ENCODE measurements around the gene STXBP6. TPM values are rescaled to one million over a fixed set of nuclear protein-coding genes. Genes with fewer than 3 reads are reported as not detected.

STXBP6 gene
- total and polyA plus RNA-seq, 5 donors: 18.8 to 31.7 (median 30.7) TPM

GRCh38 chr14:25039933-25040332 is 10.0 kb downstream of the STXBP6 start:
- Histone ChIP-seq H3K27me3 (ENCODE audit: control insufficient read depth, insufficient read depth) (no peaks in the 10 kb centered on the region), H3K4me1 (ENCODE audit: control insufficient read depth, insufficient read depth, low read length) (peaks cover 2% of the 10 kb centered on the region)
- 98% methylated on average over 5 of the region's 5 CpGs for WGBS

GRCh38 chr14:25038044-25038668 is 11.8 kb downstream of the STXBP6 start:
- Histone ChIP-seq H3K4me1 (ENCODE audit: control insufficient read depth, insufficient read depth, low read length) (peaks cover 2% of the 10 kb centered on the region), H3K27ac (ENCODE audit: low read length) (no peak overlapping the region), H3K4me3 (ENCODE audit: low read length) (no peak overlapping the region), H3K27me3 (ENCODE audit: control insufficient read depth, insufficient read depth) (no peaks in the 10 kb centered on the region), H3K9me3 (ENCODE audit: control insufficient read depth, low read length) (no peaks in the 10 kb centered on the region)
- ATAC-seq (no peak), DNase-seq (no peak)
- intact Hi-C loops (cut with DNase I): no loop called here
- WGBS: 92% methylated on average over 4 of the region's 4 CpGs

More at GRCh38 chr14:25039933-25040332, 10.0 kb downstream of the STXBP6 start:
- intact Hi-C loops (cut with DNase I): loop anchor here (5.0 to 10.0 kb wide), 6 partner anchors 65 to 305 kb away; no protein-coding TSS in a partner anchor
- H3K27ac ChIP-seq (ENCODE audit: low read length): no peak overlapping the region
- H3K9me3 ChIP-seq (ENCODE audit: control insufficient read depth, low read length): no peaks in the 10 kb centered on the region
- DNase-seq (no peak), ATAC-seq (no peak)
- H3K4me3 ChIP-seq (ENCODE audit: low read length): no peak overlapping the region

DNA sequence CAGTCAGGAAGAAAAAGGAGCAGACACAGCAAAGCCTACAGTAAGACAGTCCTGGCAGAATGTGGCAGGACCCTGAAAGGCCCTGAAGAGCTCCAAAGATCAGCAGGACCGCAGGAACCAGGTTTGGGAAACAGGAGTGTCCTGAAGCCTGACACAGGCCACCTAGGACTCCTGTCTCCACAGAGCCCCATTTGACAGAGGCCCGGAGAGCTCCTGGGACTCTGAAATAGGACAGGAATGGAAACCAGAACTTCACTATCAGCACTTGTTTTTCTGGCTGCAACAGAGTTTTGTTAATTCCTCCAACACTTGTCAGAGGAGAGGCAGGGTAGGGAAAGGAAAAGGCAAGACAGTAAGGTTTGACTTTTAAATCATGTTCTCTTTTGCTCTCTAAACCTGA is 12.9 kb downstream of the STXBP6 start:
- DNase-seq (no peak), ATAC-seq (no peak)
- H3K4me1 ChIP-seq (ENCODE audit: control insufficient read depth, insufficient read depth, low read length): peaks cover 2% of the 10 kb centered on the region
- no peak overlapping the region for H3K4me3 ChIP-seq (ENCODE audit: low read length)
- H3K27me3 ChIP-seq (ENCODE audit: control insufficient read depth, insufficient read depth): no peaks in the 10 kb centered on the region
- no peak overlapping the region for H3K27ac ChIP-seq (ENCODE audit: low read length)
- intact Hi-C loops (cut with DNase I): no loop called here
- H3K9me3 ChIP-seq (ENCODE audit: control insufficient read depth, low read length): no peaks in the 10 kb centered on the region
- WGBS: 54% methylated on average over 2 of the region's 2 CpGs

DNA sequence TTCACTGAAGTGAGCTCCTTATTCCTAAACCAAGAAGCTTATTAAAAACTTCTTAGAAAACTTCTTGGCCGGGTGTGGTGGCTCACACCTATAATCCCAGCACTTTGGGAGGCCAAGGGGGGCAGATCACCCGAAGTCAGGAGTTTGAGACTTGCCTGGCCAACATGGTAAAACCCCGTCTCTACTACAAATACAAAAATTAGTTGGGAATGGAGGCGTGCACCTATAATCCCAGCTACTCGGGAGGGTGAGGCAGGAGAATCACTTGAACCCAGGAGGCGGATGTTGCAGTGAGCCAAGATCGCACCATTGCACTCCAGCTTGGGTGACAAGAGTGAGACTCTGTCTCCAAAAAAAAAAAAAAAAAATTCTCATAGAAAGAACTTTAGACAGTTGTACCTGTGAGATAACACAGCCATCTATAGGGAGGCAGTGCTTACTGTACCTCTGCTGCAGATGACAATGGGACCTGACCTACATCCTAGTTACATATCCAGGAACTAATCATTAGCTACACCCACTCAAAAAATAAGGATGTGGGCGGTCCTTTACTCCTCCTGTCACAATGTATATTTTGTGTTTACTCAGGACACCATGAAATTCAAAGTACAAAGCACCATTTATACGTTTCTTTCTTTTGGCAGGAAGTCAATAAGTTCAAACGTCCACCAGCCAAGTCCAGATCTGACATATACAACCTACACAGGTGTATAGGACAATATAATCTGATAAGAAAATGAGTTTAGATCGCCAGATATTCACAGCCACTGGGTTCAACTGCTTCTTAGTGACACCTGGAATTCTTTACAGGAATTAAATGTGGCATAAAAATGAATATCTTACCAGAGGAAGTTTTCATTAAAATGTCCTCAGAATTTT is 14.9 kb downstream of the STXBP6 start:
- H3K9me3 ChIP-seq (ENCODE audit: control insufficient read depth, low read length): no peaks in the 10 kb centered on the region
- 87% methylated on average over 11 of the region's 11 CpGs for WGBS
- H3K4me1 ChIP-seq (ENCODE audit: control insufficient read depth, insufficient read depth, low read length): peaks cover 3% of the 10 kb centered on the region
- no peak overlapping the region for H3K27ac ChIP-seq (ENCODE audit: low read length)
- no peak overlapping the region for H3K4me3 ChIP-seq (ENCODE audit: low read length)
- ATAC-seq (no peak), DNase-seq (no peak)
- H3K27me3 ChIP-seq (ENCODE audit: control insufficient read depth, insufficient read depth): no peaks in the 10 kb centered on the region
- intact Hi-C loops (cut with DNase I): no loop called here

DNA sequence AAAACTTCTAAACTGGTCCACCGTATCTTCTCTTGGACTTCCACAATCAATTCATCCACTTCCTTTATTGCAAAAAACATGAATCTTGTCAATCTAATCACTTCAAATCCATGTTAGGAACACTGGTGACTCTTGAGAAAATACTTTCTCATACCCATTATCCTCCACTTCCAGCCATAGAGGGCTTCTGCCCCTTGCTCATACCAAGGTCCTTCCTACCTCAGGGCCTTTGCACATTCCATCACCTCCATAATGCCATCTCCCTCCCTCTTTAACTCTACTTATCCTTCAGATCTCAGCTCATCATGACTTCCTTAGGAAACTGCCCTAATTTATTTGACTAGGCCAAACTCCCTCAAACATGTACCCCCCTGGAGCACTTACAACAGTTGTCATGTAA is 16.6 kb downstream of the STXBP6 start:
- Histone ChIP-seq H3K27me3 (ENCODE audit: control insufficient read depth, insufficient read depth) (no peaks in the 10 kb centered on the region), H3K27ac (ENCODE audit: low read length) (no peak overlapping the region), H3K9me3 (ENCODE audit: control insufficient read depth, low read length) (no peaks in the 10 kb centered on the region), H3K4me1 (ENCODE audit: control insufficient read depth, insufficient read depth, low read length) (peaks cover 4% of the 10 kb centered on the region), H3K4me3 (ENCODE audit: low read length) (no peak overlapping the region)
- no peak for ATAC-seq
- WGBS: 92% methylated on average over 1 of the region's 1 CpG
- intact Hi-C loops (cut with DNase I): no loop called here
- DNase-seq: no peak

GRCh38 chr14:25032092-25032784 is 17.7 kb downstream of the STXBP6 start:
- Histone ChIP-seq H3K4me1 (ENCODE audit: control insufficient read depth, insufficient read depth, low read length) (peaks cover 4% of the 10 kb centered on the region), H3K27ac (ENCODE audit: low read length) (no peak overlapping the region), H3K9me3 (ENCODE audit: control insufficient read depth, low read length) (no peaks in the 10 kb centered on the region), H3K27me3 (ENCODE audit: control insufficient read depth, insufficient read depth) (no peaks in the 10 kb centered on the region), H3K4me3 (ENCODE audit: low read length) (no peak overlapping the region)
- intact Hi-C loops (cut with DNase I): no loop called here
- no peak for ATAC-seq
- no peak for DNase-seq
- WGBS: 96% methylated on average over 10 of the region's 10 CpGs

DNA sequence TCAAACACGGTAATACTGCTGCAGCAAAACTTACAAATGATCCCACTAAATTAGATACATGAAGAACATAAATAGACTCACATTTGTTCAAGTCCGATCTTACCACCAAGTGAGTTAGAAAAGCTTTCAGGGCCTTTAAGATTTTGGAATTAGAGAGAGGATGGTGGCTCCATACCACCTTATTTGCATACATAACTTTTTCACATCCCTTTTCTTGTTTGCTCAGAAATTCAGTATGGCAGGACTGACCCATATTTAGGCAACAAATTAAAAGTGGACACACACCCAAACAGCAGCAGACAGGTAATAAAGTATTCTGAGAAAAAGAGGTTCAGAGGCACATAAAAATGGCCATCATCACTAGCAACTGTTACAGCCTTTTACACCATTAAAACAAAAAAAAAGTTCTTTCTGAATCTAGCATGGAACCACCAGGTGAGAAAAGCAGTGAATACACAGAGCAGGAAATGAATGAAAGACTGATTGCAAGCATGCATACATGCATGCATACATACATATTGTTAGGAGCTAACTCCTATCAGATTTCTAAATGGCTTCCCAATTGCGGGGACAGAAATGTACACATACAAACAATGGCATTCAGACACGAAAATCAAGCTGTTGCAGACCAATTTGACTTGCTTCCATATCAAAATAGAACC is 23.3 kb downstream of the STXBP6 start:
- intact Hi-C loops (cut with DNase I): no loop called here
- no peaks in the 10 kb centered on the region for H3K27me3 ChIP-seq (ENCODE audit: control insufficient read depth, insufficient read depth)
- WGBS: 95% methylated on average over 4 of the region's 4 CpGs
- no peak overlapping the region for H3K27ac ChIP-seq (ENCODE audit: low read length)
- ATAC-seq (no peak), DNase-seq (no peak)
- no peaks in the 10 kb centered on the region for H3K9me3 ChIP-seq (ENCODE audit: control insufficient read depth, low read length)
- peaks cover 1% of the 10 kb centered on the region for H3K4me1 ChIP-seq (ENCODE audit: control insufficient read depth, insufficient read depth, low read length)
- H3K4me3 ChIP-seq (ENCODE audit: low read length): no peak overlapping the region

DNA sequence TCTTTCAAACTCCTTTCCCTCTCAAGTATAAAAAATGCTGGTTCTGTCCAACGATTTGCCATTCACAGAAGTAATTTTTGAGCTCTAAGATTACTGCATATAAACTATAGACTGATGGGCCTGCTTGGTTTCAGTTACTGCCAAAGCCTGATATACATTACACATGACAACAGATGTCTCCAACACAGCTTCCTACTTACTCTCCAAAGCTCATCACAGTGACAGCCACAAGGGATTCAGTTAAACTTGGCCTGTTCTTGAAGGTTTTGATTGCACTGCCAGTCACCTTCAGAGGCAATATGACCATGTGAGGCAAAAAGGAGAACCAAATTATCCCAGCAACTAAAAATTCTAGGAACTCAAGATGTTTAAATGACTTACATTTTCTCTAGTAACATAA is 30.1 kb downstream of the STXBP6 start:
- no peak overlapping the region for H3K27ac ChIP-seq (ENCODE audit: low read length)
- no peaks in the 10 kb centered on the region for H3K9me3 ChIP-seq (ENCODE audit: control insufficient read depth, low read length)
- peaks cover 7% of the 10 kb centered on the region for H3K4me1 ChIP-seq (ENCODE audit: control insufficient read depth, insufficient read depth, low read length)
- ATAC-seq (no peak), DNase-seq (no peak)
- intact Hi-C loops (cut with DNase I): no loop called here
- no peaks in the 10 kb centered on the region for H3K27me3 ChIP-seq (ENCODE audit: control insufficient read depth, insufficient read depth)
- 71% methylated on average over 1 of the region's 1 CpG for WGBS
- no peak overlapping the region for H3K4me3 ChIP-seq (ENCODE audit: low read length)

DNA sequence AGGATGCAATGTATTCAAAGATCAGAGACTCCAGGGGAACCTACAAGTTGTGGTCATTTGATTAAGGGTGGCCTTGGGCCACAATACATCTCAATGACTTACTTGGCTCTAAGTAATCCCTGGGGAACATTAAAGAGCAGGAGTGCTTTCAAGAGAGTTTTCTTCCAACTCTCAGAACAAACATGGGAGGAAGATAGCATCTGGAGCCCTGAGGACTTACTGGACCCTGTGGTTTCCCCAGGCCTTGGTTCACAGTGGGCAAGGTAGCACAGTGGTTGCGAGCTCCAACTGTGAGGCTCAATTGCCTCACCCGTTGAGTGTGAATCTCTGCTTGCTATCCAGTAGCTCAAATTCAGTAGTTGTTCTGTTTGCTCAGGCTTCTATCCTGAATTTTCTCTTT is 32.4 kb downstream of the STXBP6 start:
- 86% methylated on average over 2 of the region's 2 CpGs for WGBS
- H3K4me3 ChIP-seq (ENCODE audit: low read length): no peak overlapping the region
- peaks cover 7% of the 10 kb centered on the region for H3K4me1 ChIP-seq (ENCODE audit: control insufficient read depth, insufficient read depth, low read length)
- H3K27me3 ChIP-seq (ENCODE audit: control insufficient read depth, insufficient read depth): no peaks in the 10 kb centered on the region
- intact Hi-C loops (cut with DNase I): no loop called here
- no peaks in the 10 kb centered on the region for H3K9me3 ChIP-seq (ENCODE audit: control insufficient read depth, low read length)
- no peak overlapping the region for H3K27ac ChIP-seq (ENCODE audit: low read length)
- ATAC-seq (no peak), DNase-seq (no peak)

GRCh38 chr14:25015761-25016160 is 34.2 kb downstream of the STXBP6 start:
- Histone ChIP-seq H3K27ac (ENCODE audit: low read length) (no peak overlapping the region), H3K9me3 (ENCODE audit: control insufficient read depth, low read length) (no peaks in the 10 kb centered on the region), H3K4me3 (ENCODE audit: low read length) (no peak overlapping the region), H3K27me3 (ENCODE audit: control insufficient read depth, insufficient read depth) (no peaks in the 10 kb centered on the region), H3K4me1 (ENCODE audit: control insufficient read depth, insufficient read depth, low read length) (peaks cover 5% of the 10 kb centered on the region)
- intact Hi-C loops (cut with DNase I): no loop called here
- no peak for DNase-seq
- 89% methylated on average over 1 of the region's 1 CpG for WGBS
- ATAC-seq: no peak

Measured in right cardiac atrium (tissue), 5 donors.